Stomach (tissue), 4 donors: Measurements from ENCODE around the gene AZIN2.

Source experiments
- EP300 ChIP-seq: sonication (generic); formaldehyde crosslinking; IDR thresholded peaks from one replicate; pipeline ENCODE4 v1.6.1; 2017; ENCODE audit warnings: antibody characterized with exemption
- POLR2AphosphoS5 ChIP-seq, 3 donors: sonication (generic); formaldehyde crosslinking; IDR thresholded peaks; one replicate each; pipeline ENCODE4 v1.6.1; 2016; ENCODE audit warnings: antibody characterized with exemption in 3 of 3
- TF ChIP-seq, protein P1 (sequence below), 7 experiments: fragments of 450-650 bp in 4 of 7; fragments of 200-600 bp in 3 of 7; sonication (generic) in 3 of 7; IDR thresholded peaks; one replicate each; pipeline ENCODE4 v1.5.1; 2016 to 2019; ENCODE audit warnings: antibody characterized with exemption in 7 of 7, control low read depth in 2 of 7, mild to moderate bottlenecking in 1 of 7

- TF ChIP-seq POLR2AphosphoS5 (IDR thresholded peaks at IDR 0.05) = no peak
- TF ChIP-seq, protein P1, sequence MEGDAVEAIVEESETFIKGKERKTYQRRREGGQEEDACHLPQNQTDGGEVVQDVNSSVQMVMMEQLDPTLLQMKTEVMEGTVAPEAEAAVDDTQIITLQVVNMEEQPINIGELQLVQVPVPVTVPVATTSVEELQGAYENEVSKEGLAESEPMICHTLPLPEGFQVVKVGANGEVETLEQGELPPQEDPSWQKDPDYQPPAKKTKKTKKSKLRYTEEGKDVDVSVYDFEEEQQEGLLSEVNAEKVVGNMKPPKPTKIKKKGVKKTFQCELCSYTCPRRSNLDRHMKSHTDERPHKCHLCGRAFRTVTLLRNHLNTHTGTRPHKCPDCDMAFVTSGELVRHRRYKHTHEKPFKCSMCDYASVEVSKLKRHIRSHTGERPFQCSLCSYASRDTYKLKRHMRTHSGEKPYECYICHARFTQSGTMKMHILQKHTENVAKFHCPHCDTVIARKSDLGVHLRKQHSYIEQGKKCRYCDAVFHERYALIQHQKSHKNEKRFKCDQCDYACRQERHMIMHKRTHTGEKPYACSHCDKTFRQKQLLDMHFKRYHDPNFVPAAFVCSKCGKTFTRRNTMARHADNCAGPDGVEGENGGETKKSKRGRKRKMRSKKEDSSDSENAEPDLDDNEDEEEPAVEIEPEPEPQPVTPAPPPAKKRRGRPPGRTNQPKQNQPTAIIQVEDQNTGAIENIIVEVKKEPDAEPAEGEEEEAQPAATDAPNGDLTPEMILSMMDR (IDR thresholded peaks at IDR 0.05) = no peak
- no peak for TF ChIP-seq EP300
These were observed 65.0 kb downstream of the AZIN2 start for GRCh38 chr1:33146003-33146402.
